Activated CD8-positive, alpha-beta memory T cell treated with anti-CD3 and anti-CD28 coated beads for 36 hours (primary cell): ENCODE results near the gene FAM83G. TPM values are rescaled to one million over a fixed set of nuclear protein-coding genes. Genes with fewer than 3 reads are reported as not detected.
"Not testable (repeated sequence)": the region's sequence is repeated elsewhere in the genome, so short reads cannot be mapped to it uniquely, and the experiment has no call there.

Source experiments
- CTCF ChIA-PET: fragments of 350-600 bp; sonication (Branson Sonifier 250); formaldehyde crosslinking; loops from one replicate; lab custom pipeline; 2021; ENCODE audit warnings: antibody characterized with exemption; lab: Charles Lee
- POLR2A ChIA-PET: fragments of 350-600 bp; sonication (Branson Sonifier 250); formaldehyde crosslinking; loops from one replicate; lab custom pipeline; 2021; ENCODE audit warnings: antibody characterized with exemption; lab: Charles Lee
- total RNA-seq, 2 experiments: library from RNA; stranded (reverse); gene quantifications; one replicate each; pipeline ENCODE4 v1.2.3, GENCODE V29; 2021

FAM83G gene
- 10 to 100 TPM; 11.2 to 11.6 TPM for total RNA-seq

GRCh38 chr17:19004421-19005136 is at the start of gene FAM83G:
FAM83G (minus strand) TSS chr17:19004764; CDS start chr17:19004041, 723 bp downstream.
- POLR2A ChIA-PET: interaction anchor here (0.6 to 1.4 kb wide), 3 partner anchors 17 to 237 kb away, joined by 3 read pairs; no protein-coding TSS in a partner anchor
- CTCF ChIA-PET: interaction anchor here (0.7 to 4.2 kb wide), 2 partner anchors 44 to 683 kb away, joined by 3 to 14 read pairs; no protein-coding TSS in a partner anchor

- CTCF ChIA-PET, POLR2A ChIA-PET: not testable (repeated sequence)
These were observed 44.3 kb upstream of the FAM83G start for GRCh38 chr17:19048826-19049225.

- CTCF ChIA-PET, POLR2A ChIA-PET: not testable (repeated sequence)
These were observed 42.9 kb upstream of the FAM83G start for GRCh38 chr17:19047510-19047909.

- CTCF ChIA-PET, POLR2A ChIA-PET: not testable (repeated sequence)
These were observed 42.3 kb upstream of the FAM83G start, which contains the start of gene GRAP for GRCh38 chr17:19046782-19047375. GRAP (minus strand) TSS chr17:19046957; CDS start chr17:19046926, 31 bp downstream.

GRCh38 chr17:19044643-19045042 is 40.1 kb upstream of the FAM83G start:
- POLR2A ChIA-PET, CTCF ChIA-PET: not testable (repeated sequence)

- POLR2A ChIA-PET: not testable (repeated sequence)
These were observed 38.5 kb upstream of the FAM83G start for GRCh38 chr17:19043032-19043431.

GRCh38 chr17:19042369-19042768 is 37.8 kb upstream of the FAM83G start:
- CTCF ChIA-PET, POLR2A ChIA-PET: not testable (repeated sequence)

More at GRCh38 chr17:19043032-19043431, 38.5 kb upstream of the FAM83G start:
- CTCF ChIA-PET: not testable (repeated sequence)

GRCh38 chr17:19041871-19042270 is 37.3 kb upstream of the FAM83G start:
- POLR2A ChIA-PET, CTCF ChIA-PET: not testable (repeated sequence)

- POLR2A ChIA-PET, CTCF ChIA-PET: not testable (repeated sequence)
These were observed 35.8 kb upstream of the FAM83G start for GRCh38 chr17:19040350-19040749.

GRCh38 chr17:19038730-19039129 is 34.2 kb upstream of the FAM83G start:
- CTCF ChIA-PET, POLR2A ChIA-PET: not testable (repeated sequence)

GRCh38 chr17:19038007-19038406 is 33.4 kb upstream of the FAM83G start:
- CTCF ChIA-PET, POLR2A ChIA-PET: not testable (repeated sequence)

- POLR2A ChIA-PET, CTCF ChIA-PET: not testable (repeated sequence)
These were observed 33.0 kb upstream of the FAM83G start for GRCh38 chr17:19037547-19037946.

- CTCF ChIA-PET: not testable (repeated sequence)
These were observed 31.6 kb upstream of the FAM83G start for GRCh38 chr17:19036186-19036585.

GRCh38 chr17:19032377-19032988 is 27.9 kb upstream of the FAM83G start:
- POLR2A ChIA-PET, CTCF ChIA-PET: not testable (repeated sequence)

More at GRCh38 chr17:19036186-19036585, 31.6 kb upstream of the FAM83G start:
- POLR2A ChIA-PET: not testable (repeated sequence)

GRCh38 chr17:19031729-19032128 is 27.2 kb upstream of the FAM83G start:
- POLR2A ChIA-PET, CTCF ChIA-PET: not testable (repeated sequence)

- POLR2A ChIA-PET, CTCF ChIA-PET: not testable (repeated sequence)
These were observed 26.3 kb upstream of the FAM83G start for GRCh38 chr17:19030771-19031449.

- POLR2A ChIA-PET: not testable (repeated sequence)
These were observed 25.2 kb upstream of the FAM83G start for GRCh38 chr17:19029740-19030139.

GRCh38 chr17:19028671-19029070 is 24.1 kb upstream of the FAM83G start:
- POLR2A ChIA-PET: not testable (repeated sequence)

More at GRCh38 chr17:19029740-19030139, 25.2 kb upstream of the FAM83G start:
- CTCF ChIA-PET: not testable (repeated sequence)

More at GRCh38 chr17:19028671-19029070, 24.1 kb upstream of the FAM83G start:
- CTCF ChIA-PET: not testable (repeated sequence)
